Calu3 (cell line): Measurements from ENCODE around the gene HSD17B8. TPM values are rescaled to one million over a fixed set of nuclear protein-coding genes. Genes with fewer than 3 reads are reported as not detected.
A peak's percentile ranks its signal among the peaks of the same experiment; 100 is the strongest.

Experiments used
- BruUV-seq: library from RNA; stranded (reverse); fragments of 400-500 nt; replicated peaks from 2 replicates; lab custom pipeline; 2021; lab: Mats Ljungman, UMichigan
- CTCF ChIA-PET: fragments of 300-600 bp; sonication (Branson Sonifier 250); formaldehyde crosslinking; loops from one replicate; lab custom pipeline; 2022; ENCODE audit warnings: antibody characterized with exemption; lab: Charles Lee
- DNase-seq: peaks from one replicate; pipeline ENCODE4 v3.0.0; 2022
- H3K27ac Mint-ChIP-seq: one replicate; pipeline ENCODE4 v1.8.0; 2022; ENCODE audit warnings: mixed read lengths; ENCODE audit not compliant: unreplicated experiment
- H3K27me3 Mint-ChIP-seq: one replicate; pipeline ENCODE4 v1.8.0; 2022; ENCODE audit warnings: mixed read lengths; ENCODE audit not compliant: unreplicated experiment
- H3K36me3 Mint-ChIP-seq: one replicate; pipeline ENCODE4 v1.8.0; 2022; ENCODE audit warnings: mild to moderate bottlenecking, moderate library complexity, mixed read lengths; ENCODE audit not compliant: insufficient read depth, unreplicated experiment
- H3K4me1 Mint-ChIP-seq: one replicate; pipeline ENCODE4 v1.8.0; 2022; ENCODE audit warnings: mild to moderate bottlenecking, low read depth, mixed read lengths; ENCODE audit not compliant: unreplicated experiment
- H3K4me3 Mint-ChIP-seq: one replicate; pipeline ENCODE4 v1.8.0; 2022; ENCODE audit warnings: mild to moderate bottlenecking, low read depth, moderate library complexity, mixed read lengths; ENCODE audit not compliant: unreplicated experiment
- H3K9me3 Mint-ChIP-seq: one replicate; pipeline ENCODE4 v1.8.0; 2022; ENCODE audit warnings: low read depth, mixed read lengths; ENCODE audit not compliant: unreplicated experiment
- CTCF ChIP-seq: fragments of 200-600 bp; IDR thresholded peaks from one replicate; pipeline ENCODE4 v1.8.0; 2022; ENCODE audit warnings: antibody characterized with exemption; ENCODE audit not compliant: unreplicated experiment
- intact Hi-C: fragments of 100-400 bp; cut with micrococcal nuclease; formaldehyde crosslinking; loops from one replicate; pipeline ENCODE4 v1.10.0; 2022; ENCODE audit not compliant: unreplicated experiment
- total RNA-seq: library from RNA; stranded (reverse); gene quantifications from 2 replicates; pipeline ENCODE4 v1.2.3, GENCODE V29; 2022

Gene HSD17B8
- total RNA-seq, 1 experiment from 2014 or later = 41.7 TPM

GRCh38 chr6:33248932-33249731, 44.7 kb downstream of the HSD17B8 start:
- H3K9me3 Mint-ChIP-seq = no peaks in the 10 kb centered on the region
- H3K27me3 Mint-ChIP-seq = peaks cover 11% of the 10 kb centered on the region
- CTCF ChIA-PET = interaction anchor here (0.7 to 2.7 kb wide), 21 partner anchors 10 to 1046 kb away, joined by 3 to 13 read pairs (median 5); partner anchors contain the start of genes RING1, RPS18, TAP2 and VPS52
- TF ChIP-seq CTCF = no peak
- peaks cover 26% of the 10 kb centered on the region for H3K4me1 Mint-ChIP-seq
- DNase-seq = peak; percentile 97
- intact Hi-C loops = loop anchor here (1.0 to 5.0 kb wide), 4 partner anchors 42 to 237 kb away; partner anchors contain the start of gene RING1
- BruUV-seq = TSS peak; percentile 43
- H3K36me3 Mint-ChIP-seq = peaks cover 44% of the 10 kb centered on the region
- H3K27ac Mint-ChIP-seq = peak overlapping the region; percentile 51
- peak overlapping the region; percentile 66 for H3K4me3 Mint-ChIP-seq

DNA sequence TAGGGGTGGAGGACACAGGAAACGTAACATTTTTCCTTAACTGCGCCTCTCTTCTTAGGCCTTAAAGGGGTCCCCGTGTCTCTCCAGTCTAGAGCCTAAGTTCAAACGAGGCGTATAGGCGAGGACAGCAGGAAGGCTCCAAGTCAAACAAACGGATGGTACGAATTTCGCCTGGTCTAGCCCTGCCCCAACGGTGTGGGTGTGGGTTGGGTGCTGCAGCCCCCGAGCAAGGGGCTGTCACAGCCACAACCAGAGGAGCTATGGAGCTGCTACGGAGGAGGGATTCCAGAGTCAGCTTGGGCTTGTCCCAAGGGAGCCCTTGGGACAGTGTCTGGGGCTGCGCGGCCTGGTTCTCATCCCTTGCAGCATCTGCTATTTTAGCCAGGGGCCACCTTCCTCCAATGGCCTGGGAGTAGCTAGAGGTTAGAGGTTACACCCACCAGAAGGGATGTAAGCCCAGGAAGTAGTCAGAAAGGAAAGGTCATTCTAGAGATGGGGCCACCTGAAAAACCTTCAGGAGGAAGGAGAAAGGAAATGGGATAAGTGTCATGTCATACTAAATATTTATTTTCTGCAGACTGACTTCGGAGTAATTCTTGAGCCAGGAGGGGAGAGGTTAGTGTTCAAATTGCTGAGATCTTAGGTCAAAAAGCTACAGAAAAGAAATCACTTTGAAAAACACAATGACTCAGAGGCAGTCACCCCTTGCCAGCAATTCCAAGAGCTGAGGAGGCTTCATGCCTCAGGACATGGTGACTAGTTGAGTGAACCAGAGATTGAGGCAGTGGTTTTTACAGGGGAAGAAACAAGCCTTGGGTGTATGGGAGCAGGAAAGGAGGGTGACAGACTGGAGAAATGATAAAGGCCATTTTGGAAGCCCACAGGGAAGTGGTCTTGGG, 45.5 kb downstream of the HSD17B8 start:
- Mint-ChIP-seq H3K27me3 (peaks cover 11% of the 10 kb centered on the region), H3K9me3 (no peaks in the 10 kb centered on the region), H3K36me3 (peaks cover 44% of the 10 kb centered on the region), H3K4me3 (peak overlapping the region; percentile 66), H3K27ac (peak overlapping the region; percentile 51), H3K4me1 (peaks cover 26% of the 10 kb centered on the region)
- DNase-seq = no peak
- BruUV-seq = TSS peak; percentile 59
- intact Hi-C loops = loop anchor here (2.0 to 5.0 kb wide), 3 partner anchors 43 to 238 kb away; partner anchors contain the start of gene RING1
- CTCF ChIA-PET = interaction anchor here (0.7 to 2.7 kb wide), 11 partner anchors 19 to 412 kb away, joined by 3 to 13 read pairs (median 5); partner anchors contain the start of genes RING1, RPS18, TAP2 and VPS52
- no peak for TF ChIP-seq CTCF

DNA sequence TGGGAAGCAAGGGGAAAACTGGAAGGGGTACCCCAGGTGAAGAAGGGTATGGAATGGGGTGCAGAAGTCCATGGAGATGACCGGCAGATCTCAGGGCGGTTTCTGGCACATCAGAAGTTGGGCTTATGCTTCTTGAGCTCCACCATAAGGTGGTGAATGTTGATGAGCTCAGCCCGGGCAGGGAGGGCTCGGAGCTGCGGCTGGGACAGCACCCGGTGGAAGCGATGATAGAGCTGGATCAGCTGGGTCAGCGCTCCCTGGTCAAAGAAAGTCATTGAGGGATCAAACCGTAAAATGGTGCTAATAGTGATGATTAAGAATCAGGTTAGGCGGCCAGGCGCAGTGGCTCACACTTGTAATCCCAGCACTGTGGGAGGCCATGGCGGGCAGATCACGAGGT, 46.3 kb downstream of the HSD17B8 start:
- H3K27ac Mint-ChIP-seq = peak overlapping the region; percentile 51
- intact Hi-C loops = no loop called here
- H3K9me3 Mint-ChIP-seq = no peaks in the 10 kb centered on the region
- no peak for DNase-seq
- H3K27me3 Mint-ChIP-seq = peaks cover 10% of the 10 kb centered on the region
- no TSS peak for BruUV-seq
- peak overlapping the region; percentile 66 for H3K4me3 Mint-ChIP-seq
- CTCF ChIA-PET = interaction anchor here (0.7 to 1.3 kb wide), 2 partner anchors 42 to 175 kb away, joined by 3 read pairs; partner anchors contain the start of genes HLA-DPB1 and RING1
- H3K36me3 Mint-ChIP-seq = peaks cover 44% of the 10 kb centered on the region
- H3K4me1 Mint-ChIP-seq = peaks cover 26% of the 10 kb centered on the region
- TF ChIP-seq CTCF = no peak
